D721Med (cell line): ENCODE results near the gene CXCL16.

Experiments used
- DNase-seq: peaks from one replicate; pipeline ENCODE4 v3.0.0; 2011; ENCODE audit warnings: low spot score; ENCODE audit not compliant: insufficient read length
- FAIRE-seq: peaks from 2 replicates; lab custom pipeline; 2011; peaks lifted over from hg19 to GRCh38; lab: Jason Lieb, UNC
- CTCF ChIP-seq: IDR thresholded peaks from 2 replicates; pipeline ENCODE4 v1.5.1; 2012; ENCODE audit warnings: mild to moderate bottlenecking, control low read depth; ENCODE audit not compliant: insufficient read depth; ENCODE audit errors: missing control alignments

Gene CXCL16

GRCh38 chr17:4722678-4723240, 17.0 kb downstream of the CXCL16 start:
- DNase-seq (no peak), FAIRE-seq (no peak)
- TF ChIP-seq CTCF = no peak

DNA sequence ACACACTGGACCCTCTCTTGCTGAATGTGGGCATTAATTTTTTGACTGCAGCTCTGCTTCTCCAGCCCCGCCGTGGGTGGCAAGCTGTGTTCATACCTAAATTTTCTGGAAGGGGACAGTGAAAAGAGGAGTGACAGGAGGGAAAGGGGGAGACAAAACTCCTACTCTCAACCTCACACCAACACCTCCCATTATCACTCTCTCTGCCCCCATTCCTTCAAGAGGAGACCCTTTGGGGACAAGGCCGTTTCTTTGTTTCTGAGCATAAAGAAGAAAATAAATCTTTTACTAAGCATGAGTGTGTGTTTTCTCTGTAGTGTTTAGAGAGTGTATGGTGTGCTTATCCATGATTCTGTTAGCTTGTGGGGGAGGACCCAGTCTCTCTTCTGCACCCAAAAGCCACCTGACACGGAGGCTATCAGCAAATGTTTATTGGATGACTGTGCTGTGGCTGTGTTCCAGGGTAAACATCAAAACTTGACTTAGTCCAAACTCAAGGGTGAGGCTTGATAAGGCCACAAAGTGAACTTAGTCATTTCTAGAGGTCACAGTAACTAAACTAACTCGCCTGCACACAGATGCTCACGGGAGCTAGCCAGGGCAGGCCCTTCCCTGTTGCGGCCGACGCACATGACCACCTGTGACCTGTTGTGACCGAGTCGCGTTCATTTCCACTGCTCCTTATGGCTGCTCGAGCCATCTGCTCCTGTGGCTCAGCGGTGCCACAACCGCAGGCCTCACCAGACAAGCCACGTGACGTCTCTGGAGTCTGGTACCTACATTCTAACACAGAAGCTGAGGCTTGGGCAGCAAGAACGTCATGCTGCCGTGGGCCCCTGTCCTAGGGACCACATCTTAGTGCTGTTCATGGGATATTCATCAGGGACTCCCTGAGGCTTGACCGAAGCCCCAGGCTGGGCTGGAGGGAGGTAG, 18.3 kb downstream of the CXCL16 start:
- FAIRE-seq (no peak), DNase-seq (peak; percentile 66)
- TF ChIP-seq CTCF = no peak

DNA sequence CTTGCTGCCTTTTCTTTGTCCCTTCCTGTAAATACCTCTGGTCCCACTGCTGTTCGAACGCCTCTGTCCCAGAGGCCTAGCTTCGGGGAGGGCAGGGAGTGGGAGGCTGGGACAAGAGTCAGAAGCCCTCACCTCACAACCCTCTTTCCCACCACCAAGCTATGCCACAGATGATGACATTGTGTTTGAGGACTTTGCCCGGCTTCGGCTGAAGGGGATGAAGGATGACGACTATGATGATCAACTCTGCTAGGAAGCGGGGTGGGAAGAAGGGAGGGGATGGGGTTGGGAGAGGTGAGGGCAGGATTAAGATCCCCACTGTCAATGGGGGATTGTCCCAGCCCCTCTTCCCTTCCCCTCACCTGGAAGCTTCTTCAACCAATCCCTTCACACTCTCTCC, 18.9 kb downstream of the CXCL16 start:
- TF ChIP-seq CTCF = no peak
- no peak for FAIRE-seq
- peak; percentile 12 for DNase-seq

GRCh38 chr17:4719684-4720221, 20.0 kb downstream of the CXCL16 start:
- FAIRE-seq = no peak
- no peak for TF ChIP-seq CTCF
- no peak for DNase-seq

DNA sequence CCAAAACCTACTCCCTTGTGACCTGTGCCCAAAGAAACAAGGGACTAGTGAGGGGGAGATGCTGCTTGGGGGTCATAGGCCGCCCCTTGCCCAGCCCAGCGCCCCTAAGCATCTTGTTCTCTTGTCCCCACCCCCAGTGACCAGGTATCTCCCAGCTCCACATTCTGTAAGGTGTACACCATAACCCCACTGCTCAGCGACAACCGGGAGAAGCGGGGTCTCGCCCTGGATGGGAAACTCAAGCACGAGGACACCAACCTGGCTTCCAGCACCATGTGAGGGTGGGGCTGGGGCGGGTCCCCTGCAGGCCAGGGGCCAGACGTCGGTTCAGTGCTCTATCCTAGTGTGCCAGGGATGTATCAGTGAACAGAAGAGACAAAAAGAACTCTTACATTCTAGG, 20.6 kb downstream of the CXCL16 start:
- no peak for TF ChIP-seq CTCF
- DNase-seq = no peak
- FAIRE-seq = no peak

GRCh38 chr17:4718276-4718675, 21.5 kb downstream of the CXCL16 start:
- DNase-seq (no peak), FAIRE-seq (no peak)
- TF ChIP-seq CTCF = no peak
